ENCODE measurements around the gene SCMH1.
A peak's percentile ranks its signal among the peaks of the same experiment; 100 is the strongest.
"Not testable (repeated sequence)": the region's sequence is repeated elsewhere in the genome, so short reads cannot be mapped to it uniquely, and the experiment has no call there.

The SCMH1 gene

GRCh38 chr1:41241749-41242341 is at the start of gene SCMH1:
SCMH1 (minus strand) TSS chr1:41242306; CDS start chr1:41186133, 56,173 bp downstream.
- DNase-seq, result peak; percentile 65

GRCh38 chr1:41291195-41291594 is 49.1 kb upstream of the SCMH1 start:
- no peak for DNase-seq

- DNase-seq, result no peak
Measured at GRCh38 chr1:41289196-41289595, 47.1 kb upstream of the SCMH1 start.

GRCh38 chr1:41286992-41287391 is 44.9 kb upstream of the SCMH1 start:
- DNase-seq, result no peak

GRCh38 chr1:41286486-41286885 is 44.4 kb upstream of the SCMH1 start:
- DNase-seq, result no peak

GRCh38 chr1:41285818-41286217 is 43.7 kb upstream of the SCMH1 start:
- no peak for DNase-seq

- DNase-seq, result no peak
Measured at GRCh38 chr1:41284121-41284520, 42.0 kb upstream of the SCMH1 start.

- peak; percentile 21 for DNase-seq
Measured at GRCh38 chr1:41282679-41283317, 40.7 kb upstream of the SCMH1 start.

- DNase-seq, result no peak
Measured at GRCh38 chr1:41281334-41281733, 39.2 kb upstream of the SCMH1 start.

GRCh38 chr1:41280202-41281032 is 38.3 kb upstream of the SCMH1 start:
- DNase-seq, result no peak

GRCh38 chr1:41278076-41278475 is 36.0 kb upstream of the SCMH1 start:
- no peak for DNase-seq

GRCh38 chr1:41277371-41277975 is 35.4 kb upstream of the SCMH1 start:
- DNase-seq, result no peak

GRCh38 chr1:41275831-41276230 is 33.7 kb upstream of the SCMH1 start:
- no peak for DNase-seq

GRCh38 chr1:41274752-41275545 is 32.8 kb upstream of the SCMH1 start:
- no peak for DNase-seq

GRCh38 chr1:41272601-41273000 is 30.5 kb upstream of the SCMH1 start:
- no peak for DNase-seq

GRCh38 chr1:41268154-41268770 is 26.2 kb upstream of the SCMH1 start:
- DNase-seq, result peak; percentile 52

- no peak for DNase-seq
Measured at GRCh38 chr1:41261926-41262618, 20.0 kb upstream of the SCMH1 start.

- no peak for DNase-seq
Measured at GRCh38 chr1:41260768-41261167, 18.7 kb upstream of the SCMH1 start.

- DNase-seq, result no peak
Measured at GRCh38 chr1:41259221-41259620, 17.1 kb upstream of the SCMH1 start.

GRCh38 chr1:41255978-41256377 is 13.9 kb upstream of the SCMH1 start:
- no peak for DNase-seq

- DNase-seq, result not testable (repeated sequence)
Measured at GRCh38 chr1:41251120-41251519, 9.0 kb upstream of the SCMH1 start.

GRCh38 chr1:41249319-41249718 is 7.2 kb upstream of the SCMH1 start:
- no peak for DNase-seq
